HCT116 (cell line): Measurements from ENCODE around the gene GOLM1. TPM values are rescaled to one million over a fixed set of nuclear protein-coding genes. Genes with fewer than 3 reads are reported as not detected.

ENCODE experiments used
- ATAC-seq: fragments of 200-7000 bp; cut with Tn5 transposase; 2 replicates; pipeline ENCODE4 v1.9.1; 2020; ENCODE audit warnings: mild to moderate bottlenecking, moderate library complexity
- BruUV-seq: library from RNA; stranded (reverse); fragments of 400-500 nt; replicated peaks from 2 replicates; lab custom pipeline; 2021; lab: Mats Ljungman, UMichigan
- CTCF ChIA-PET: fragments of 300-600 bp; sonication (Branson Sonifier 250); formaldehyde crosslinking; loops from one replicate; lab custom pipeline; 2021; ENCODE audit warnings: antibody characterized with exemption; lab: Charles Lee
- POLR2A ChIA-PET: fragments of 300-600, 350-600 bp; sonication (Branson Sonifier 250); formaldehyde crosslinking; loops from one replicate; lab custom pipeline; 2021; ENCODE audit warnings: antibody characterized with exemption; lab: Charles Lee
- RAD21 ChIA-PET, 2 experiments: fragments of 300-600 bp; sonication (Branson Sonifier 250); formaldehyde crosslinking; loops; one replicate each; lab custom pipeline; 2023; ENCODE audit warnings: low total read pairs in 2 of 2; ENCODE audit not compliant: uncharacterized antibody in 2 of 2, unreplicated experiment in 2 of 2, low non-redundant PET in 1 of 2; lab: Charles Lee
- DNase-seq: peaks from one replicate; pipeline ENCODE4 v3.0.0-alpha.2; 2010; ENCODE audit warnings: low read depth, low spot score
- H2AFZ ChIP-seq: fragments of 200-600 bp; shearing (Covaris generic), sonication (generic); 2 replicates; pipeline ENCODE4 v1.6.1; 2017; ENCODE audit warnings: low read depth, mixed run types, mixed read lengths, antibody characterized with exemption, low read length; ENCODE audit not compliant: poor library complexity, severe bottlenecking
- H3K27ac ChIP-seq: 2 replicates; pipeline ENCODE4 v1.5.1; 2012; ENCODE audit warnings: low read depth, low read length
- H3K27me3 ChIP-seq: fragments of 200-600 bp; sonication (generic); 2 replicates; pipeline ENCODE4 v1.6.1; 2016; ENCODE audit warnings: mixed run types, low read length, mixed read lengths; ENCODE audit not compliant: insufficient read depth
- H3K36me3 ChIP-seq, 2 experiments: fragments of 200-500 bp in 1 of 2; fragments of 200-600 bp in 1 of 2; sonication (Bioruptor generic) in 1 of 2; sonication (generic) in 1 of 2; 2 replicates each; pipeline versions ENCODE4 v1.5.1 to v1.6.1; 2014 to 2016; ENCODE audit warnings: low read length in 2 of 2, inconsistent platforms in 1 of 2, mixed read lengths in 1 of 2, mixed run types in 1 of 2; ENCODE audit not compliant: insufficient read depth in 2 of 2, control insufficient read depth in 1 of 2
- H3K4me1 ChIP-seq, 2 experiments: fragments of 200-600 bp in 1 of 2; sonication (generic) in 1 of 2; 2 replicates each; pipeline versions ENCODE4 v1.5.1 to v1.6.1; 2012 to 2017; ENCODE audit warnings: low read length in 2 of 2, inconsistent platforms in 1 of 2, mild to moderate bottlenecking in 1 of 2, mixed read lengths in 1 of 2, mixed run types in 1 of 2, moderate library complexity in 1 of 2; ENCODE audit not compliant: insufficient read depth in 2 of 2, control insufficient read depth in 1 of 2
- H3K4me2 ChIP-seq: fragments of 200-600 bp; sonication (generic); 2 replicates; pipeline ENCODE4 v1.6.1; 2017; ENCODE audit warnings: mixed run types, low read length, mixed read lengths
- H3K4me3 ChIP-seq, 2 experiments: fragments of 200-600 bp in 1 of 2; sonication (generic) in 1 of 2; replicated peaks in 1 of 2; 2 replicates each; pipeline ENCODE4 v1.5.1; 2011 to 2016; ENCODE audit warnings: low read length in 2 of 2, control low read depth in 1 of 2, low read depth in 1 of 2, mild to moderate bottlenecking in 1 of 2, mixed read lengths in 1 of 2, mixed run types in 1 of 2
- H3K79me2 ChIP-seq: fragments of 200-600 bp; sonication (generic); 2 replicates; pipeline ENCODE4 v1.6.1; 2017; ENCODE audit warnings: mild to moderate bottlenecking, mixed run types, low read length, moderate library complexity, mixed read lengths; ENCODE audit not compliant: insufficient read depth
- H3K9ac ChIP-seq: fragments of 200-600 bp; sonication (generic); 2 replicates; pipeline ENCODE4 v1.6.1; 2016; ENCODE audit warnings: low read length, mixed read lengths
- H3K9me2 ChIP-seq: fragments of 200-600 bp; sonication (generic), shearing (Covaris generic); 2 replicates; pipeline ENCODE4 v1.6.1; 2017; ENCODE audit warnings: mixed run types, mild to moderate bottlenecking, moderate library complexity; ENCODE audit not compliant: insufficient read depth
- H3K9me3 ChIP-seq, 2 experiments: fragments of 200-500 bp in 1 of 2; fragments of 200-600 bp in 1 of 2; sonication (Bioruptor generic) in 1 of 2; sonication (generic) in 1 of 2; 2 replicates each; pipeline ENCODE4 v1.6.1; 2014 to 2017; ENCODE audit warnings: low read length in 2 of 2, mixed read lengths in 2 of 2, inconsistent platforms in 1 of 2, low read depth in 1 of 2, mild to moderate bottlenecking in 1 of 2, mixed run types in 1 of 2, moderate library complexity in 1 of 2; ENCODE audit not compliant: control insufficient read depth in 1 of 2, insufficient read depth in 1 of 2
- H4K20me1 ChIP-seq: fragments of 200-600 bp; sonication (generic), shearing (Covaris generic); 2 replicates; pipeline ENCODE4 v1.6.1; 2017; ENCODE audit warnings: mixed run types, mild to moderate bottlenecking, moderate library complexity; ENCODE audit not compliant: insufficient read depth
- CEBPB ChIP-seq: IDR thresholded peaks from 2 replicates; pipeline ENCODE4 v1.6.1; 2012; ENCODE audit warnings: low read depth
- EZH2 ChIP-seq: fragments of 200-600 bp; sonication (generic); IDR thresholded peaks from 2 replicates; pipeline ENCODE4 v1.6.1; 2017; ENCODE audit warnings: antibody characterized with exemption, mixed run types
- EZH2phosphoT487 ChIP-seq: fragments of 200-600 bp; IDR thresholded peaks from 2 replicates; pipeline ENCODE4 v1.6.1; 2018; ENCODE audit warnings: antibody characterized with exemption, borderline replicate concordance
- FOSL1 ChIP-seq: IDR thresholded peaks from 2 replicates; pipeline ENCODE4 v1.6.1; 2012; ENCODE audit warnings: low read depth
- POLR2A ChIP-seq: IDR thresholded peaks from 2 replicates; pipeline ENCODE4 v1.7.0; 2011; ENCODE audit warnings: borderline replicate concordance; ENCODE audit not compliant: insufficient read depth, insufficient read length; ENCODE audit errors: extremely low read depth
- POLR2AphosphoS5 ChIP-seq: IDR thresholded peaks from 2 replicates; pipeline ENCODE4 v1.6.1; 2011; ENCODE audit warnings: mild to moderate bottlenecking, low read depth, low read length, moderate library complexity
- SP1 ChIP-seq: IDR thresholded peaks from 2 replicates; pipeline ENCODE4 v1.6.1; 2012; ENCODE audit warnings: low read depth
- SRF ChIP-seq: IDR thresholded peaks from 2 replicates; pipeline ENCODE4 v1.6.1; 2012; ENCODE audit warnings: low read depth
- YY1 ChIP-seq: IDR thresholded peaks from 2 replicates; pipeline ENCODE4 v1.6.1; 2011; ENCODE audit warnings: low read length, low read depth, moderate library complexity, mild to moderate bottlenecking; ENCODE audit not compliant: insufficient replicate concordance; ENCODE audit errors: extremely low read depth
- intact Hi-C: fragments of 100-400 bp; cut with micrococcal nuclease; formaldehyde crosslinking; loops from 2 replicates; pipeline ENCODE4 v1.10.0; 2022
- total RNA-seq: library from RNA; stranded (reverse); gene quantifications from one replicate; pipeline ENCODE4 v1.2.1, GENCODE V29; 2021; ENCODE audit not compliant: unreplicated experiment
- TF ChIP-seq, protein P1 (sequence below): IDR thresholded peaks from 2 replicates; pipeline ENCODE4 v1.6.1; 2012
- TF ChIP-seq, protein P2 (sequence below), 3 experiments: fragments of 200-600 bp in 1 of 3; sonication (generic) in 1 of 3; IDR thresholded peaks in 2 of 3; conservative IDR thresholded peaks in 1 of 3; 2 replicates each; pipeline ENCODE4 v1.5.1; 2012 to 2017; ENCODE audit warnings: low read depth in 2 of 3, low read length in 2 of 3, antibody characterized with exemption in 1 of 3, borderline replicate concordance in 1 of 3, control low read depth in 1 of 3, mild to moderate bottlenecking in 1 of 3, mixed read lengths in 1 of 3, mixed run types in 1 of 3, moderate library complexity in 1 of 3; ENCODE audit not compliant: insufficient read depth in 1 of 3
- TF ChIP-seq, protein P3 (sequence below): IDR thresholded peaks from 2 replicates; pipeline ENCODE4 v1.6.1; 2012
- TF ChIP-seq, protein P4 (sequence below): IDR thresholded peaks from 2 replicates; pipeline ENCODE4 v1.6.1; 2012; ENCODE audit warnings: low read depth

The GOLM1 gene
- total RNA-seq, 1 experiment from 2014 or later: 69.8 TPM

DNA sequence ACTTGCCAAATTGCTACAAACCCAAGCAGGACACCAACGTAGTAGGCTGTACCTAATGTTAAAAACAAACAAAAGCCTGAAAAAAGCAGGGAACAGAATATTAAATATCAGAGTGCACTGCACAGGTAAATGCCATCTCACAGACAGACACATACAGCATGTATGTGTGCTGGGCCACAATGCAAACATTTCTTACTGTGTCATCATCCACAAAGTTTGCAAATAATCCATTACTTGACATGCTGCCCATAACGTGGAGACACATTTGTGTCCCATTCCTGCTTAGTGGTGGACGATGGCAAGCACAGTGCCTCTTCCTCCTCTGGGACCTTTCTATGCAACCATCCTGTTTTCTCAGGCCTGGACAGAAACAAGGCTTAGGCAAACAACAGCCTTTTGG lies 44.7 kb downstream of the GOLM1 start:
- ATAC-seq: no peak
- no peak overlapping the region for H3K27ac ChIP-seq
- H3K9me3 ChIP-seq: no peaks in the 10 kb centered on the region
- ChIA-PET POLR2A (no interaction called here), CTCF (no interaction called here)
- H3K79me2 ChIP-seq: peaks cover 17% of the 10 kb centered on the region; the same call in 1 of the 2 replicates
- no peaks in the 10 kb centered on the region for H3K36me3 ChIP-seq
- no peaks in the 10 kb centered on the region for H3K27me3 ChIP-seq
- H3K4me2 ChIP-seq: no peak overlapping the region
- H2AFZ ChIP-seq: no peak overlapping the region
- intact Hi-C loops: no loop called here
- H3K9ac ChIP-seq: no peak overlapping the region
- no peaks in the 10 kb centered on the region for H4K20me1 ChIP-seq
- no peaks in the 10 kb centered on the region for H3K9me2 ChIP-seq
- no peak for TF ChIP-seq POLR2AphosphoS5
- no peak for TF ChIP-seq SRF
- no peak for TF ChIP-seq CEBPB
- no peak for TF ChIP-seq POLR2A
- TF ChIP-seq, protein P1, sequence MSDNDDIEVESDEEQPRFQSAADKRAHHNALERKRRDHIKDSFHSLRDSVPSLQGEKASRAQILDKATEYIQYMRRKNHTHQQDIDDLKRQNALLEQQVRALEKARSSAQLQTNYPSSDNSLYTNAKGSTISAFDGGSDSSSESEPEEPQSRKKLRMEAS: no peak
- TF ChIP-seq, protein P2, sequence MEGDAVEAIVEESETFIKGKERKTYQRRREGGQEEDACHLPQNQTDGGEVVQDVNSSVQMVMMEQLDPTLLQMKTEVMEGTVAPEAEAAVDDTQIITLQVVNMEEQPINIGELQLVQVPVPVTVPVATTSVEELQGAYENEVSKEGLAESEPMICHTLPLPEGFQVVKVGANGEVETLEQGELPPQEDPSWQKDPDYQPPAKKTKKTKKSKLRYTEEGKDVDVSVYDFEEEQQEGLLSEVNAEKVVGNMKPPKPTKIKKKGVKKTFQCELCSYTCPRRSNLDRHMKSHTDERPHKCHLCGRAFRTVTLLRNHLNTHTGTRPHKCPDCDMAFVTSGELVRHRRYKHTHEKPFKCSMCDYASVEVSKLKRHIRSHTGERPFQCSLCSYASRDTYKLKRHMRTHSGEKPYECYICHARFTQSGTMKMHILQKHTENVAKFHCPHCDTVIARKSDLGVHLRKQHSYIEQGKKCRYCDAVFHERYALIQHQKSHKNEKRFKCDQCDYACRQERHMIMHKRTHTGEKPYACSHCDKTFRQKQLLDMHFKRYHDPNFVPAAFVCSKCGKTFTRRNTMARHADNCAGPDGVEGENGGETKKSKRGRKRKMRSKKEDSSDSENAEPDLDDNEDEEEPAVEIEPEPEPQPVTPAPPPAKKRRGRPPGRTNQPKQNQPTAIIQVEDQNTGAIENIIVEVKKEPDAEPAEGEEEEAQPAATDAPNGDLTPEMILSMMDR (IDR thresholded peaks at IDR 0.05 in 2 of 3, conservative IDR thresholded peaks at IDR 0.05 in 1 of 3; ENCODE audit: borderline replicate concordance in 1 of 3, insufficient read depth in 1 of 3, low read depth in 2 of 3, low read length in 2 of 3): no peak
- no peak for TF ChIP-seq FOSL1
- TF ChIP-seq, protein P3, sequence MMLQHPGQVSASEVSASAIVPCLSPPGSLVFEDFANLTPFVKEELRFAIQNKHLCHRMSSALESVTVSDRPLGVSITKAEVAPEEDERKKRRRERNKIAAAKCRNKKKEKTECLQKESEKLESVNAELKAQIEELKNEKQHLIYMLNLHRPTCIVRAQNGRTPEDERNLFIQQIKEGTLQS: no peak
- TF ChIP-seq YY1: no peak
- TF ChIP-seq, protein P4, sequence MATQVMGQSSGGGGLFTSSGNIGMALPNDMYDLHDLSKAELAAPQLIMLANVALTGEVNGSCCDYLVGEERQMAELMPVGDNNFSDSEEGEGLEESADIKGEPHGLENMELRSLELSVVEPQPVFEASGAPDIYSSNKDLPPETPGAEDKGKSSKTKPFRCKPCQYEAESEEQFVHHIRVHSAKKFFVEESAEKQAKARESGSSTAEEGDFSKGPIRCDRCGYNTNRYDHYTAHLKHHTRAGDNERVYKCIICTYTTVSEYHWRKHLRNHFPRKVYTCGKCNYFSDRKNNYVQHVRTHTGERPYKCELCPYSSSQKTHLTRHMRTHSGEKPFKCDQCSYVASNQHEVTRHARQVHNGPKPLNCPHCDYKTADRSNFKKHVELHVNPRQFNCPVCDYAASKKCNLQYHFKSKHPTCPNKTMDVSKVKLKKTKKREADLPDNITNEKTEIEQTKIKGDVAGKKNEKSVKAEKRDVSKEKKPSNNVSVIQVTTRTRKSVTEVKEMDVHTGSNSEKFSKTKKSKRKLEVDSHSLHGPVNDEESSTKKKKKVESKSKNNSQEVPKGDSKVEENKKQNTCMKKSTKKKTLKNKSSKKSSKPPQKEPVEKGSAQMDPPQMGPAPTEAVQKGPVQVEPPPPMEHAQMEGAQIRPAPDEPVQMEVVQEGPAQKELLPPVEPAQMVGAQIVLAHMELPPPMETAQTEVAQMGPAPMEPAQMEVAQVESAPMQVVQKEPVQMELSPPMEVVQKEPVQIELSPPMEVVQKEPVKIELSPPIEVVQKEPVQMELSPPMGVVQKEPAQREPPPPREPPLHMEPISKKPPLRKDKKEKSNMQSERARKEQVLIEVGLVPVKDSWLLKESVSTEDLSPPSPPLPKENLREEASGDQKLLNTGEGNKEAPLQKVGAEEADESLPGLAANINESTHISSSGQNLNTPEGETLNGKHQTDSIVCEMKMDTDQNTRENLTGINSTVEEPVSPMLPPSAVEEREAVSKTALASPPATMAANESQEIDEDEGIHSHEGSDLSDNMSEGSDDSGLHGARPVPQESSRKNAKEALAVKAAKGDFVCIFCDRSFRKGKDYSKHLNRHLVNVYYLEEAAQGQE: no peak
- no peak for TF ChIP-seq SP1
- no peak for TF ChIP-seq EZH2
- no peak for TF ChIP-seq EZH2phosphoT487
- TF ChIP-seq, all 23 proteins: peak for 0
- BruUV-seq: no TSS peak
- no peak for DNase-seq
- no peak overlapping the region for H3K4me3 ChIP-seq
- H3K4me1 ChIP-seq: no peaks in the 10 kb centered on the region
- RAD21 ChIA-PET: no interaction called here
